DMS 273 (cell line): Measurements from ENCODE around the gene P2RX5.

Experiments
- DNase-seq: peaks from one replicate; lab custom pipeline; 2025; ENCODE audit not compliant: unreplicated experiment; lab: John Stamatoyannopoulos, UW

Gene P2RX5

GRCh38 chr17:3626831-3627768 is 68.9 kb downstream of the P2RX5 start:
- no peak for DNase-seq
